ENCODE measurements around the gene HPCAL1. TPM values are rescaled to one million over a fixed set of nuclear protein-coding genes. Genes with fewer than 3 reads are reported as not detected.

HPCAL1 gene
- total and polyA plus RNA-seq, 2 donors (not counting 3 experiments of a cell fraction or from before 2014, with no cell fraction given): 56.5 to 77.4 TPM

GRCh38 chr2:10308866-10309265, 6.2 kb downstream of the HPCAL1 start:
- no peaks in the 10 kb centered on the region for H3K9me1 ChIP-seq (replicated peaks; ENCODE audit: control insufficient read depth, extremely low read depth, insufficient read depth, low read length)
- intact Hi-C loops (cut with micrococcal nuclease) (no loop called here), dilution Hi-C loops (cut with MboI; ENCODE audit: extremely low pct_ligation_motif_present, low sequenced_read_pairs) (no loop called here)
- H3K4me3 ChIP-seq (replicated peaks in 1 of 3; ENCODE audit: insufficient read depth in 1 of 3, low read depth in 1 of 3, low read length in 3 of 3): no peak overlapping the region
- no peak for FAIRE-seq
- no peak for DNase-seq (ENCODE audit: low read depth, low spot score)
- H3K4me1 ChIP-seq (ENCODE audit: control insufficient read depth, extremely low read depth, insufficient read depth, low read length): peaks cover 8% of the 10 kb centered on the region
- no peaks in the 10 kb centered on the region for H3K27me3 ChIP-seq (ENCODE audit: control insufficient read depth in 2 of 2, insufficient read depth in 2 of 2, low read length in 2 of 2)
- no peak overlapping the region for H3K9ac ChIP-seq (replicated peaks; ENCODE audit: extremely low read depth, insufficient read depth, low read length)
- no peaks in the 10 kb centered on the region for H4K20me1 ChIP-seq (replicated peaks; ENCODE audit: control insufficient read depth, extremely low read depth, insufficient read depth, low read length)
- H3K79me2 ChIP-seq (ENCODE audit: control insufficient read depth, insufficient read depth, low read length): peaks cover 93% of the 10 kb centered on the region
- H3K9me3 ChIP-seq (replicated peaks; ENCODE audit: control insufficient read depth, insufficient read depth, low read length): no peaks in the 10 kb centered on the region
- CTCF ChIA-PET: interaction anchor here (0.7 to 8.4 kb wide), 5 partner anchors 15 to 184 kb away, joined by 3 to 142 read pairs (median 4); no protein-coding TSS in a partner anchor
- no peak overlapping the region for H3K4me2 ChIP-seq (ENCODE audit: insufficient read depth, low read length)
- H2AFZ ChIP-seq (ENCODE audit: low read depth, low read length): no peak overlapping the region
- H3K27ac ChIP-seq (ENCODE audit: insufficient read depth, low read depth, low read length): no peak overlapping the region
- BruUV-seq (replicated peaks): no TSS peak
- no peak for TF ChIP-seq EZH2 (IDR thresholded peaks at IDR 0.05; ENCODE audit: borderline replicate concordance, low read depth, low read length, severe bottlenecking)
- TF ChIP-seq GATA2 (IDR thresholded peaks at IDR 0.05; ENCODE audit: insufficient read depth, insufficient read length, low read depth, low read length): no peak
- POLR2A ChIA-PET: no interaction called here
- no peaks in the 10 kb centered on the region for H3K36me3 ChIP-seq (ENCODE audit: control insufficient read depth in 2 of 2, extremely low read depth in 1 of 2, insufficient read depth in 2 of 2, low read length in 2 of 2)

GRCh38 chr2:10309286-10309685, 6.6 kb downstream of the HPCAL1 start:
- H3K9ac ChIP-seq (replicated peaks; ENCODE audit: extremely low read depth, insufficient read depth, low read length): no peak overlapping the region

More at GRCh38 chr2:10309286-10309685, 6.6 kb downstream of the HPCAL1 start:
- no peak for DNase-seq (ENCODE audit: low read depth, low spot score)
- H3K79me2 ChIP-seq (ENCODE audit: control insufficient read depth, insufficient read depth, low read length): peaks cover 95% of the 10 kb centered on the region
- no peak for FAIRE-seq
- no peaks in the 10 kb centered on the region for H3K36me3 ChIP-seq (ENCODE audit: control insufficient read depth in 2 of 2, extremely low read depth in 1 of 2, insufficient read depth in 2 of 2, low read length in 2 of 2)
- CTCF ChIA-PET: interaction anchor here (0.7 to 7.0 kb wide), 4 partner anchors 15 to 185 kb away, joined by 3 to 31 read pairs (median 4); no protein-coding TSS in a partner anchor
- BruUV-seq (replicated peaks): no TSS peak
- H3K27ac ChIP-seq (ENCODE audit: insufficient read depth, low read depth, low read length): no peak overlapping the region
- no peaks in the 10 kb centered on the region for H3K9me3 ChIP-seq (replicated peaks; ENCODE audit: control insufficient read depth, insufficient read depth, low read length)
- intact Hi-C loops (cut with micrococcal nuclease) (no loop called here), dilution Hi-C loops (cut with MboI; ENCODE audit: extremely low pct_ligation_motif_present, low sequenced_read_pairs) (no loop called here)
- no peaks in the 10 kb centered on the region for H3K9me1 ChIP-seq (replicated peaks; ENCODE audit: control insufficient read depth, extremely low read depth, insufficient read depth, low read length)
- no peak overlapping the region for H2AFZ ChIP-seq (ENCODE audit: low read depth, low read length)
- POLR2A ChIA-PET: no interaction called here
- TF ChIP-seq MAX (IDR thresholded peaks at IDR 0.05; ENCODE audit: insufficient read depth, insufficient read length) (no peak), JUN (IDR thresholded peaks at IDR 0.05; ENCODE audit: borderline replicate concordance, insufficient read depth, insufficient read length, low read depth) (no peak), CTCF (IDR thresholded peaks at IDR 0.05; ENCODE audit: extremely low read depth in 1 of 2, insufficient read depth in 1 of 2, low read depth in 1 of 2, low read length in 2 of 2) (no peak), MYC (IDR thresholded peaks at IDR 0.05; ENCODE audit: low read depth, low read length) (no peak), GATA2 (IDR thresholded peaks at IDR 0.05; ENCODE audit: insufficient read depth, insufficient read length, low read depth, low read length) (no peak), POLR2A (IDR thresholded peaks at IDR 0.05; ENCODE audit: low read depth, low read length) (no peak), EZH2 (IDR thresholded peaks at IDR 0.05; ENCODE audit: borderline replicate concordance, low read depth, low read length, severe bottlenecking) (no peak), FOS (IDR thresholded peaks at IDR 0.05; ENCODE audit: borderline replicate concordance, insufficient read depth, low read length) (no peak), POLR2AphosphoS5 (IDR thresholded peaks at IDR 0.05; ENCODE audit: insufficient read depth, low read depth, low read length) (no peak)
- peaks cover 8% of the 10 kb centered on the region for H3K4me1 ChIP-seq (ENCODE audit: control insufficient read depth, extremely low read depth, insufficient read depth, low read length)
- H4K20me1 ChIP-seq (replicated peaks; ENCODE audit: control insufficient read depth, extremely low read depth, insufficient read depth, low read length): no peaks in the 10 kb centered on the region
- H3K4me2 ChIP-seq (ENCODE audit: insufficient read depth, low read length): no peak overlapping the region
- H3K27me3 ChIP-seq (ENCODE audit: control insufficient read depth in 2 of 2, insufficient read depth in 2 of 2, low read length in 2 of 2): no peaks in the 10 kb centered on the region
- no peak overlapping the region for H3K4me3 ChIP-seq (replicated peaks in 1 of 3; ENCODE audit: insufficient read depth in 1 of 3, low read depth in 1 of 3, low read length in 3 of 3)

Data from endothelial cell of umbilical vein (primary cell).